HepG2 (cell line): ENCODE data around the gene CLCN2. TPM values are rescaled to one million over a fixed set of nuclear protein-coding genes. Genes with fewer than 3 reads are reported as not detected.
A peak's percentile ranks its signal among the peaks of the same experiment; 100 is the strongest.

Experiments
- ATAC-seq: fragments of 200-7000 bp; cut with Tn5 transposase; 3 replicates; pipeline ENCODE4 v1.9.1; 2020; ENCODE audit warnings: mild to moderate bottlenecking, moderate library complexity
- BruUV-seq: library from RNA; stranded (reverse); fragments of 400-500 nt; replicated peaks from 2 replicates; lab custom pipeline; 2021; lab: Mats Ljungman, UMichigan
- CTCF ChIA-PET: fragments of 300-600 bp; formaldehyde crosslinking; extraction: SDS; loops from one replicate; lab custom pipeline; 2021; ENCODE audit warnings: low total read pairs, inconsistent platforms, low intra/inter-chr PET ratio; lab: Yijun Ruan, JAX
- POLR2A ChIA-PET: fragments of 350-600 bp; sonication (Branson Sonifier 250); formaldehyde crosslinking; loops from one replicate; lab custom pipeline; 2020; ENCODE audit warnings: antibody characterized with exemption, inconsistent platforms; lab: Yijun Ruan, JAX
- DNase-seq: peaks from one replicate; pipeline ENCODE4 v3.0.0-alpha.2; 2015; ENCODE audit warnings: low spot score
- FAIRE-seq: peaks from 3 replicates; lab custom pipeline; 2011; peaks lifted over from hg19 to GRCh38; lab: Jason Lieb, UNC
- H2AFZ ChIP-seq: one replicate; pipeline ENCODE4 v1.6.1; 2011; ENCODE audit warnings: low read length, inconsistent platforms
- H3K27ac ChIP-seq: fragments of 300-600 bp; 3 replicates; pipeline ENCODE4 v1.8.0; 2011; ENCODE audit warnings: mixed run types, mild to moderate bottlenecking, mixed read lengths, low read length, inconsistent platforms; ENCODE audit not compliant: insufficient read depth; ENCODE audit errors: extremely low read length
- H3K27me3 ChIP-seq, 2 experiments: fragments of 200-600 bp in 1 of 2; 2 replicates in 1 of 2; 3 replicates in 1 of 2; pipeline versions ENCODE4 v1.6.0 to v1.8.0; 2011; ENCODE audit warnings: low read length in 2 of 2, mild to moderate bottlenecking in 2 of 2, moderate library complexity in 2 of 2, inconsistent platforms in 1 of 2; ENCODE audit not compliant: insufficient read depth in 2 of 2, control insufficient read depth in 1 of 2
- H3K36me3 ChIP-seq, 2 experiments: fragments of 200-600 bp in 1 of 2; replicated peaks in 1 of 2; 2 replicates in 1 of 2; 3 replicates in 1 of 2; pipeline versions ENCODE4 v1.5.1 to v1.8.0; 2011; ENCODE audit warnings: low read length in 2 of 2, inconsistent platforms in 1 of 2; ENCODE audit not compliant: insufficient read depth in 2 of 2, control insufficient read depth in 1 of 2
- H3K4me1 ChIP-seq: 2 replicates; pipeline ENCODE4 v1.5.1; 2012; ENCODE audit warnings: low read length, inconsistent platforms; ENCODE audit not compliant: insufficient read depth
- H3K4me2 ChIP-seq: 2 replicates; pipeline ENCODE4 v1.6.0; 2011; ENCODE audit warnings: low read depth, low read length, inconsistent platforms
- H3K4me3 ChIP-seq, 3 experiments: fragments of 200-600 bp in 1 of 3; sonication (generic), shearing (Covaris generic) in 1 of 3; replicated peaks in 1 of 3; 2 replicates each; pipeline ENCODE4 v1.5.1; 2011 to 2016; ENCODE audit warnings: low read length in 3 of 3, inconsistent platforms in 2 of 3, low read depth in 2 of 3, mild to moderate bottlenecking in 2 of 3, control low read depth in 1 of 3, mixed read lengths in 1 of 3; ENCODE audit not compliant: insufficient read depth in 1 of 3
- H3K79me2 ChIP-seq: one replicate; pipeline ENCODE4 v1.6.1; 2011; ENCODE audit warnings: low read length, inconsistent platforms; ENCODE audit not compliant: insufficient read depth
- H3K9ac ChIP-seq: 2 replicates; pipeline ENCODE4 v1.6.0; 2011; ENCODE audit warnings: mild to moderate bottlenecking, low read depth, low read length, inconsistent platforms; ENCODE audit not compliant: insufficient read depth
- H3K9me3 ChIP-seq: 2 replicates; pipeline ENCODE4 v1.5.1; 2012; ENCODE audit warnings: mild to moderate bottlenecking, low read length
- H4K20me1 ChIP-seq: 2 replicates; pipeline ENCODE4 v1.6.0; 2011; ENCODE audit warnings: inconsistent platforms, mild to moderate bottlenecking, low read length, moderate library complexity; ENCODE audit not compliant: insufficient read depth
- HDAC2 ChIP-seq: sonication (generic); formaldehyde crosslinking; IDR thresholded peaks from 2 replicates; pipeline ENCODE4 v1.4.0; 2020; ENCODE audit warnings: missing genetic modification reagents
- HNRNPL ChIP-seq: fragments of 200-400 bp; formaldehyde crosslinking; IDR thresholded peaks from 2 replicates; pipeline ENCODE4 v1.6.1; 2017; ENCODE audit warnings: mild to moderate bottlenecking, low read depth, low read length
- KLF12 ChIP-seq: sonication (generic); formaldehyde crosslinking; IDR thresholded peaks from 2 replicates; pipeline ENCODE4 v1.4.0; 2020; ENCODE audit warnings: missing genetic modification reagents, borderline replicate concordance
- MAFG ChIP-seq: sonication (generic); formaldehyde crosslinking; IDR thresholded peaks from 2 replicates; pipeline ENCODE4 v1.5.1; 2020; ENCODE audit warnings: mild to moderate bottlenecking, missing genetic modification reagents
- MATR3 ChIP-seq: sonication (generic); formaldehyde crosslinking; IDR thresholded peaks from 2 replicates; pipeline ENCODE4 v1.4.0; 2020; ENCODE audit warnings: missing genetic modification reagents
- PRMT3 ChIP-seq: sonication (generic); formaldehyde crosslinking; IDR thresholded peaks from 2 replicates; pipeline ENCODE4 v1.8.1; 2022; ENCODE audit warnings: low read depth, mild to moderate bottlenecking, moderate library complexity, missing genetic modification reagents, borderline replicate concordance
- SNAPC2 ChIP-seq: sonication (generic); formaldehyde crosslinking; IDR thresholded peaks from 2 replicates; pipeline ENCODE4 v1.8.1; 2022; ENCODE audit warnings: mild to moderate bottlenecking, missing genetic modification reagents
- SRSF4 ChIP-seq: fragments of 200-400 bp; formaldehyde crosslinking; IDR thresholded peaks from one replicate; pipeline ENCODE4 v1.6.1; 2018; ENCODE audit warnings: mild to moderate bottlenecking, low read depth, low read length, moderate library complexity; ENCODE audit not compliant: poor library complexity, severe bottlenecking
- TOPORS ChIP-seq: sonication (generic); formaldehyde crosslinking; IDR thresholded peaks from 2 replicates; pipeline ENCODE4 v1.8.0; 2023; ENCODE audit warnings: mild to moderate bottlenecking, missing genetic modification reagents
- WGBS: methylation state at CpG from one replicate; pipeline ENCODE4 v1.1.6; 2017; ENCODE audit warnings: low lambda C conversion rate; 5-methylcytosine and 5-hydroxymethylcytosine counted together
- in situ Hi-C: cut with HindIII; loops from 2 replicates; pipeline ENCODE4 v1.10.0; 2017; ENCODE audit warnings: low pct_unique_long_range_greater_than_20kb; ENCODE audit not compliant: extremely low pct_ligation_motif_present
- intact Hi-C: fragments of 100-400 bp; cut with micrococcal nuclease; formaldehyde crosslinking; loops from one replicate; pipeline ENCODE4 v1.10.0; 2022; ENCODE audit not compliant: unreplicated experiment
- polyA plus RNA-seq, 8 experiments: library from polyadenylated mRNA; depleted of rRNA in 3 of 8; stranded (reverse) in 7 of 8; unstranded in 1 of 8; fragments of >200 nt; fragmentation: Illumina TruSeq in 4 of 8; extraction: Trizol in 4 of 8; gene quantifications; 2 replicates each; pipeline versions ENCODE4 v1.2.1 to v1.2.3, GENCODE V29; 2011 to 2016; ENCODE audit warnings: low read depth in 4 of 8, missing spikeins in 1 of 8, mixed read lengths in 1 of 8; ENCODE audit not compliant: insufficient read depth in 1 of 8
- total RNA-seq, 5 experiments: library from RNA; depleted of rRNA; stranded (reverse); fragments of >200 nt; fragmentation: Illumina TruSeq; extraction: Trizol; gene quantifications; 2 replicates each; pipeline ENCODE4 v1.2.3, GENCODE V29; 2016; ENCODE audit warnings: low read depth in 1 of 5

The CLCN2 gene
- total and polyA plus RNA-seq, 2 of the 13 experiments (the other 11 are each of a cell fraction or from before 2014, with no cell fraction given), result 11.4 to 13.5 TPM

- peak; percentile 37 for ATAC-seq
- TF ChIP-seq MATR3 (no peak), TOPORS (CRISPR knock-in tag) (no peak), SNAPC2 (CRISPR knock-in tag) (no peak), KLF12 (CRISPR knock-in tag) (no peak), PRMT3 (CRISPR knock-in tag) (no peak), HDAC2 (no peak), MAFG (CRISPR knock-in tag) (no peak), HNRNPL (no peak), SRSF4 (no peak)
- TF ChIP-seq, all 625 proteins: peak for 0
- ChIA-PET POLR2A (no interaction called here), CTCF (no interaction called here)
- in situ Hi-C loops, result no loop called here
- Histone ChIP-seq H3K27ac (no peak overlapping the region), H3K9me3 (no peaks in the 10 kb centered on the region), H3K36me3 (no peaks in the 10 kb centered on the region), H3K27me3 (peaks cover 0 to 16% of the 10 kb centered on the region in 2 experiments; a peak in 4 of 5 replicates), H4K20me1 (no peaks in the 10 kb centered on the region), H3K4me2 (no peak overlapping the region), H2AFZ (no peak overlapping the region), H3K4me1 (peaks cover 20% of the 10 kb centered on the region), H3K79me2 (no peaks in the 10 kb centered on the region), H3K4me3 (no peak overlapping the region), H3K9ac (no peak overlapping the region)
- intact Hi-C loops, result no loop called here
- no TSS peak for BruUV-seq
- 19% methylated on average over 7 of the region's 12 CpGs for WGBS
- FAIRE-seq, result no peak
- DNase-seq, result no peak
Observed at GRCh38 chr3:184409946-184410500, 48.6 kb upstream of the CLCN2 start.
